MM.1S (cell line): Measurements from ENCODE around the gene LRRC71.

Experiments
- CTCF ChIP-seq: fragments of 300-600 bp; sonication (generic); IDR thresholded peaks from 2 replicates; pipeline ENCODE4 v1.5.1; 2016; ENCODE audit warnings: antibody characterized with exemption, low read length, mixed read lengths
- EZH2 ChIP-seq: fragments of 300-600 bp; sonication (generic); optimal IDR thresholded peaks from 2 replicates; pipeline ENCODE3; 2017; ENCODE audit warnings: low read depth, mild to moderate bottlenecking, antibody characterized with exemption, low read length, mixed read lengths
- EZH2phosphoT487 ChIP-seq: fragments of 300-600 bp; sonication (generic); IDR thresholded peaks from 2 replicates; pipeline ENCODE4 v1.6.1; 2018; ENCODE audit warnings: antibody characterized with exemption, low read length

- no peak for TF ChIP-seq CTCF
- no peak for TF ChIP-seq EZH2
- TF ChIP-seq EZH2phosphoT487 = no peak
Observed at GRCh38 chr1:156903328-156904091, 16.9 kb upstream of the LRRC71 start.
